ENCODE results near the gene PDE7B. TPM values are rescaled to one million over a fixed set of nuclear protein-coding genes. Genes with fewer than 3 reads are reported as not detected.

Gene PDE7B
- total and polyA plus RNA-seq, 2 of the 8 experiments (the other 6 are each of a cell fraction or from before 2014, with no cell fraction given) = not detected

- no peaks in the 10 kb centered on the region for H3K9me3 ChIP-seq (ENCODE audit: insufficient read depth in 2 of 2, low read depth in 1 of 2, low read length in 1 of 2)
- no peak overlapping the region for H3K4me2 ChIP-seq (ENCODE audit: insufficient read depth in 1 of 2, low read depth in 2 of 2, low read length in 2 of 2)
- no peaks in the 10 kb centered on the region for H3K4me1 ChIP-seq (replicated peaks in 1 of 4; ENCODE audit: control insufficient read depth in 3 of 4, insufficient read depth in 4 of 4, low read length in 3 of 4)
- H3K14ac ChIP-seq (ENCODE audit: insufficient read length) = no peak overlapping the region
- FAIRE-seq (no peak), DNase-seq (ENCODE audit: low read depth in 1 of 2, low spot score in 2 of 2) (no peak)
- no peak overlapping the region for H3K9ac ChIP-seq (replicated peaks in 1 of 4; ENCODE audit: extremely low read depth in 1 of 4, low read depth in 3 of 4, low read length in 3 of 4)
- H3K79me1 ChIP-seq (ENCODE audit: low read depth, low read length) = no peaks in the 10 kb centered on the region
- H2BK5ac ChIP-seq (ENCODE audit: low read depth, low read length) = no peak overlapping the region
- H4K91ac ChIP-seq (replicated peaks; ENCODE audit: insufficient read length, low read length) = no peak overlapping the region
- no peak overlapping the region for H4K5ac ChIP-seq (ENCODE audit: insufficient read length, low read depth, low read length)
- no peak overlapping the region for H2AFZ ChIP-seq (ENCODE audit: low read length)
- no peak overlapping the region for H2BK20ac ChIP-seq (ENCODE audit: low read length)
- H3K27ac ChIP-seq (ENCODE audit: low read depth, low read length) = no peak overlapping the region
- H2BK12ac ChIP-seq (ENCODE audit: low read depth, low read length) = no peak overlapping the region
- H3K23me2 ChIP-seq (ENCODE audit: low read depth, low read length) = no peaks in the 10 kb centered on the region
- H2BK15ac ChIP-seq (ENCODE audit: low read length) = no peak overlapping the region
- no peak overlapping the region for H2AK5ac ChIP-seq (ENCODE audit: low read depth, low read length)
- TF ChIP-seq SP1 (IDR thresholded peaks at IDR 0.05; ENCODE audit: low read depth, low read length) (no peak), CHD2 (IDR thresholded peaks at IDR 0.05; ENCODE audit: low read length) (no peak), E2F6 (IDR thresholded peaks at IDR 0.05) (no peak), TAF7 (optimal IDR thresholded peaks at IDR 0.05; ENCODE audit: borderline replicate concordance, low read depth, low read length) (no peak)
- no peak overlapping the region for H2BK120ac ChIP-seq (replicated peaks; ENCODE audit: low read depth, low read length)
- WGBS, 2 experiments (ENCODE audit: extremely low coverage in 1 of 2, insufficient coverage in 1 of 2, insufficient read length in 1 of 2, insufficient replicate concordance in 2 of 2, low coverage in 1 of 2, low lambda C conversion rate in 2 of 2, missing lambda C conversion rate in 1 of 2) = 83% methylated on average over 6 of the region's 6 CpGs; no CpG with 5 or more reads in 1 of the 2 experiments
- H3K27me3 ChIP-seq (replicated peaks in 1 of 4; ENCODE audit: control insufficient read depth in 3 of 4, extremely low read depth in 1 of 4, insufficient read depth in 3 of 4, low read length in 3 of 4) = no peaks in the 10 kb centered on the region
- no peak overlapping the region for H3K56ac ChIP-seq (replicated peaks; ENCODE audit: insufficient read length, low read depth, low read length)
- no peaks in the 10 kb centered on the region for H3K36me3 ChIP-seq (ENCODE audit: control insufficient read depth in 2 of 4, insufficient read depth in 4 of 4, low read length in 3 of 4)
- ChIA-PET POLR2A (ENCODE audit: partially characterized antibody) (no interaction called here), CTCF (ENCODE audit: partially characterized antibody) (interaction anchor here (0.6 to 0.7 kb wide), 2 partner anchors 83 to 168 kb away, joined by 3 read pairs; no protein-coding TSS in a partner anchor)
- no peak overlapping the region for H3K23ac ChIP-seq (ENCODE audit: insufficient read length)
- H3K4ac ChIP-seq (replicated peaks; ENCODE audit: insufficient read length, low read depth, low read length) = no peak overlapping the region
- no peaks in the 10 kb centered on the region for H3K79me2 ChIP-seq (ENCODE audit: control insufficient read depth in 1 of 2, insufficient read depth in 2 of 2, low read length in 2 of 2)
- H4K8ac ChIP-seq (ENCODE audit: extremely low read depth, insufficient read depth, low read length) = no peak overlapping the region
- no peak overlapping the region for H3K4me3 ChIP-seq (ENCODE audit: extremely low read depth in 1 of 4, insufficient read depth in 2 of 4, low read depth in 3 of 4, low read length in 4 of 4)
- no peak overlapping the region for H3K18ac ChIP-seq (ENCODE audit: extremely low read depth, low read length)
- no peaks in the 10 kb centered on the region for H4K20me1 ChIP-seq (replicated peaks in 1 of 2; ENCODE audit: control insufficient read depth in 1 of 2, insufficient read depth in 2 of 2, low read length in 2 of 2)
Measured at GRCh38 chr6:135867332-135867731, 15.8 kb downstream of the PDE7B start.

Measured in H1 (cell line).